CD4-positive, alpha-beta T cell treated with Interleukin-17A for 4 hours (primary cell): ENCODE data around the gene PLA2G5.

Source experiments
- DNase-seq: peaks from one replicate; pipeline ENCODE4 v3.0.0-alpha.2; 2020; ENCODE audit warnings: mixed read lengths

PLA2G5 gene

GRCh38 chr1:20093303-20093702 is 23.3 kb downstream of the PLA2G5 start:
- DNase-seq = no peak

DNA sequence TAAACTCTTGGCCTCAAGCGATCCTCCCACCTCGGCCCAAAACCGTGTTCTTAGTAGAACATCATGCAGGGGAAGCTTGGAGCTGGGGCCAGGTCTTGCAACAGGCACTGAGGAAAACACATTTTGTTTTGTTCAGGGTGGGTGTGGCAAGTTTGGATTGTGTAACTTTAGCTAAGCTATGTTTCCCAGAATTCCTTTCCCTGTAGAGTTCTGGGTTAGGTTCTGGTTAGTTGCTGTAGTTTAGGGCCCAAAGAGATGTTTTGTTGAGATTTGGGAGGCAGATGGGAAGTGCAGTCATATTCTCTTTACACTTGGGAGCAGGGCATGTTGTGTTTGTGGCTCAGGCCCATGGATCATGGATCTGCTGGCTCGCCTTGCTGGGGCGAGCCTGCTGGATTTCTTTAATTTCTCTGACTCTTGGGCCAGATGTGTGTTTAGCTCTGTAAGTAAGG is 24.0 kb downstream of the PLA2G5 start:
- DNase-seq = no peak

GRCh38 chr1:20095564-20096434 is 25.8 kb downstream of the PLA2G5 start:
- DNase-seq = no peak

GRCh38 chr1:20096840-20097447 is 26.9 kb downstream of the PLA2G5 start:
- DNase-seq = no peak

DNA sequence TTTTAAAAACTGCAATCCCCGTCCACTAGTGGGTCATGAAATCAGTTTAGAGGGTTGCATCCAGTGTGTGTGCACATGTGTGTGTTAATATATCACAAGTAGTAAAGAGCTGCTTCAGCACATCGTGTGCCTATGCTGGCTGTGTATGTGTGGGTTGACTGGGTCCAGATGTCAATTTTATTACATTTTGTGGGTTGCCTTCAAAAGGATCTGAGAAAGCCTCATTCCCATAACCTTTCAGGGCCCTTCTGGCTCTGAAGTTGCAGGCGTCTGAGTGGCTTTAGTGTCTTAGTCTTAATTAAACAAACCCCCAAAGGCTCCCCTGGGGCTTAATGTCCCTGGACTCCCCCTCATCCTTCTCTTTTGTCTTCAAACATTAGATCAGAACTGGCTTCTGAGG is 29.5 kb downstream of the PLA2G5 start:
- no peak for DNase-seq

- DNase-seq = peak; percentile 19
Measured at GRCh38 chr1:20100632-20101355, 30.8 kb downstream of the PLA2G5 start.

DNA sequence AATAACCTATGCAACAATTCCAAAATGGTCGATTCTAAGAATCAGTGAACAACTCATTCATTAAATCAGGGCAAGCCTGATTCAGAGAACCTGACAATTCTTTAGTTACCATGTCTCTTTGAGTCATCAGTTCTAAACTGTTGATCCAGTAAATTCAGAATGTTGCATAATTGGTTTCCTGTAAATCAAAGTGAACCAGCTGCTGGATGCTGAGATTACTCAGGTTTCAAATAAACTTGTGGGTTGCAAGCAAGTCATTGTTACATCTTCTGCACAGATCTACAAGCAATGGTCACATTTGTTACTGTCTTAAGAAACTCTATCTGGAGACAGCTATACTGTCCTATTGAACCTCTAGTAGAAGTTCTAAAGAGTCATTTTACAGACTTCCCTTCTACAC is 32.9 kb downstream of the PLA2G5 start:
- DNase-seq = no peak

- DNase-seq = no peak
Measured at GRCh38 chr1:20105856-20106255, 35.9 kb downstream of the PLA2G5 start.

DNA sequence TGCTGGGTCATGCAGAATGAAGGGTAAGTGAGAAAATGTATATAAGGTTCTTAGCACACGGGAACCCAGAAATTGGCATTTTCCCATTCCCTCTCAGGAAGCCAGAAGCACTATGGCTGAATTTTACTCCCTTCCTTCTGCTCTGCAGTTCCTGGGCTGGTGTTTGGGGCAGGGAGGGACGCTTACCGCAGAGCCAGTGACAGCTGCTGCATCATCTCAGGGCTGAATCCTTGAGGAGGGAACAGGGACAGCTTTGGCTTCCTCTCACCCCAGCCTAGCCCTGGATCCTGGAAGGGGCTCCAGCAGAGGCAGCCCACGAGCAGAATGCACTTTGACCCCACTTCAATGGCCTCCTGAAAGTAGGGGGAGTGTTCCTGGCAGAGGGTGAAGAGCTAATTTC is 37.4 kb downstream of the PLA2G5 start:
- DNase-seq = no peak

DNA sequence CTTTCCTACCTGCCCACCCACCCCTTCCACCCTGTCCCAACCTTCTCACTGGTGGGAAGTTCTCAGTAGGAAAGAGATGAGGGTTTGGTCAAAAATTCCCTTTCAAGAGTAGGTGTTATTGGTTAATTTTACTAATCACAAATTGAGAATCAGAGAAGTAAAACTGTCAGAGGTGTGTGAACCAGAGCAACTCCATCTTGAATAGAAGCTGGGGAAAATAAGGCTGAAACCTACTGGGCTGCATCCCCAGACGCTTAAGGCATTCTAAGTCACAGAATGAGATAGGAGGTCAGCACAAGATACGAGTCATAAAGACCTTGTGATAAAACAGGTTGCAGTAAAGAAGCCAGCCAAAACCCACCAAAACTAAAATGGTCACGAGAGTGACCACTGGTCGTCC is 37.8 kb downstream of the PLA2G5 start:
- no peak for DNase-seq

DNA sequence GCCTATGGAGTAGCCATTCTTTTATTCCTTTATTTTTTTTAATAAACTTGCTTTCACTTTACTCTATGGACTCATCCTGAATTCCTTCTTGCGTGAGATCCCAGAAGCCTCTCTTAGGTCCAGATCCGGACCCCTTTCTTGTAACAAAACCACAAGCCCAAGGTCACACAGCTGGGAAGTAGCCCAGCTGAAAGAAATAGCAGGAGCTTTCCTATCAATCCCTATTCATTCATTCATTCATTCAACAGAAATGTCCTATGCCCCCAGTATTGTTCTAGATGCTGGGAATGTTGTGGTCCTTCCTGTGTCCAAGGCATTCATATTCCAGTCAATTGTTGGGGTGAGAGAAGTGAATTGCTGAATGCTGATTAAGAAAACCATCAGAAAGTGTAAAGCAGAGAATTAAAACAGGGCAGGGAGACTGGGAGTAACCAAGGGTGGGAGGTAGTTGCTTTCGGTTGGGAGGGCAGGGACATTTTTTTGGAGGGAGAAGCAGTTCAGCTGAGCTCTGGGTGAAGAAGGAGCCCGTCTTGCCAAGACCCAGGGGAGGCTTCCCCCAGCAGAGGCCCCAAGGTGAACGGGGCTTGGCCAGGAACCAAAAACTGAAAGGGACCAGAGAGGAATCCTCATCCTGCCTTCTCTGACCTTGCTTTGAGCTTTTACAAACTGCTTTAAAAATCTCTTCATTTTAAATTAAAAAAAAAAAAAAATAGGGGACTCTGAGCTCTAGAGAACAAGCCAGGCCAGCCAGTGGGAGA is 38.6 kb downstream of the PLA2G5 start:
- no peak for DNase-seq

DNA sequence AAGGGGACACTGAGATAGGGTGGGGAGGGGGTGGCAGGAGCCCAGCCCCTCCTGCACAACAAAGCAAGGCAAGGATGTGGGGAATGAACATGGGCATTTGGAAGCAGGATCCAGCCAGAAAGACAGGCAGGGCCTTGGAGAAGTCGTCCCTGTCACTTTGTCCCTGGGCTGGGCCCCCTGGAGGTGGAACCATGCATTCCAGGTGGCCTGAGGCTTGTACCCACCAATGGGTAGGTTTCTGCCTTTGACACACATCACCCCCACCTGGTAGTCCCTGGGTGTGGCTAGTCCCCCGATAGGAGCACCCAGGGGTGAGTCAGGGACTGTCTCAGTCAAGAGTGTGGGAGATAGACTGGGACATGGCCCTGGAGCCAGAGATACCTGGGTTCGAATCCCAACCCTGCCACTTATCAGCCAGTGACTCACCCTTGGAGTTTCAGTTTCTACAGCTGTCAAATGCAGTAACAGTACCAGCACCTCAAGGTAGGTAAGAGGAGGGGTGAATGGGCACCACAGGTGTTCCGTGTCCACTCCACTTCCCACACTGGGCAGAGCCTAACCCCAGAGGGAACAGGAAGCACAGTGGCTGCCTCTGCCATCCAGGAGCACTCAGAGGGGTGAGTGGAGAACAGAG is 39.3 kb downstream of the PLA2G5 start:
- no peak for DNase-seq

DNA sequence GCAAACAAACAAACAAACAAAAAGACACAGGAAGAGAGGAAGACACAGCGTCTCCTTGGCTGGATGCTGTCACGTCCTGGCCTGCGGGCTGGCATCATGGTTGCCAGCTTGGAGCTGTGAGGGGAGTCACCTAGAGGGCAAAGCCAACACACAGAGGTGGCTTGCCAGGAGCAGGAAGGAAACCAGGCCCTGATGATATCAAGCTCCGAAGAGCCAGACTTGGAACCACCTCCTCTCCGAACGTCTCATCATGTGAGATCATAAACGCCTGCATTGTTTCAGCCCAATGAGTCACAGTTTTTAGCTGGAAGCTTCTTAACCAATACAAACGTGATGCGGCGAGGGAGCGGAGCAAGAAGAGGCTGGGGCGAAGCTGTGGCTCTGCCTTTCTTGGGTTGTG is 40.7 kb downstream of the PLA2G5 start:
- DNase-seq = no peak

GRCh38 chr1:20111452-20111851 is 41.5 kb downstream of the PLA2G5 start:
- DNase-seq = no peak

- no peak for DNase-seq
Measured at GRCh38 chr1:20112279-20113000, 42.4 kb downstream of the PLA2G5 start.

DNA sequence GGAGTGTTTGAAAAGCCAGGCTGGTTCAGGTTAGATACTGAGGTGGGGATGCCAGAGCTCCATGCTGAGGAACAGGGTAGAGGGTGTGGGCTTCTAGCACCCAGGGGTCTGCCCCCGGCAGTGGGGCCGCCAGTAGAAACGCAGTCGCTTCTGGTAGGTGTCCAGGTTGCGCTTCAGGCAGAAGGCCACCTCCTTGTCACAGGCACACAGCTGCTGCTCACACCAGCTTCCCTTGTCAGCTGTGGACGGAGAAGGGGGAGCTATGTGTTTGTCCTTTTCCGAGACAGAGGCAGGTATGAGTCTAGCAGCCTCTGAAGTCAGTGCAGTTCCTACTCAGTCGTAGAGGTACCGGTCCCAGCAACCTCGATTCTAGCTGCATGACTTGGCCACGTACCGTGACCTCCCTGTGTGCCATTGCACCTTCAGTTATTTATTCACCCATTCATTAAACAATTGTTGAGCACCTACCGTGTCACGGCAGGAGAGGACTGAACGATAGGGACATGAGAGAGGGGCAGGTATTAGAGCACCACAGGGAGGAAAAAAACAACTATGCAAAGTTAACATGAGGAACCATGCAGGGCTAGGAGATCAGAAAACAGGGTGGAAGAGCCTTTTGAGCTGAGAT is 44.1 kb downstream of the PLA2G5 start:
- DNase-seq = no peak

GRCh38 chr1:20115479-20115878 is 45.5 kb downstream of the PLA2G5 start:
- no peak for DNase-seq

GRCh38 chr1:20115916-20116315 is 45.9 kb downstream of the PLA2G5 start:
- no peak for DNase-seq

DNA sequence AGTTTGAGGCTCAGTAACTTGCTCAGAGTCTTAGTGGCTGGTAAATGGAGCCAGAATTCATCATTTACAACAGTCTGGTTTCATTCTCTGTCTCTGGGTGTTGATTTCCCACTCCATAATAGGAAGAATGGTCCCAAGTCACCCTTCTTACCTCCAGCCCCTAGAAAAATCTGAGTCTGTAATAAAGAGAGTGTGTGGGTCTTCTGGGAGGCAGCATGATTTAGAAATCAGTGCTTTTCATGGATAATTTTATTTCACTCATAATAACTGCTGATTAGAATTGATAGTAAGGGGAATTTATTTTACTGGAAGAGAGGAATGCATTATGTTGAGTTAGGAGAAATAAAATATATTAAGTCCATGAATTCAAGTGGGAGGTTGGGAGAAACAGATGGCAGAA is 47.2 kb downstream of the PLA2G5 start:
- no peak for DNase-seq

DNA sequence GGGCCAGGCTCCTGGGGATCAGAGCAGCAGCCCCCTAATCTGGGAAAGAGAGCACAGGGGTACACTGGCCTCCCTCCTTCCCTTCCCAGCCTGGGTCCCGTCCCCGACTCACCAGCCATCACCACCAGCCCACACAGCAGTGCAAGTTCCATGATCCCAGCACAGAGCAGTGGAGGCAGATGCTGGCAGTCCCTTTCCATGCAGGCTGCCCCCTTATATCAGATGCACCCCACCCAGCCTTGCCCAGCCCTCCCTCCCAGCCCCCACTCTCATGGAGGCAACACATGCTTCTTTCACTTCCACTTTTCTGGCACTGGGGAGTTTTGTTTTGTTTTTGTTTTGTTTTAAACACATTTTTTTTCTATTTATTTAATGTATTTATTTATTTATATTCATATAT is 49.4 kb downstream of the PLA2G5 start, which contains the start of gene PLA2G2D:
Gene PLA2G2D, minus strand, starts transcription at position 190 of the 400 bp plus-strand sequence. Its CDS starts 38 bp downstream, at position 152.
- no peak for DNase-seq

DNA sequence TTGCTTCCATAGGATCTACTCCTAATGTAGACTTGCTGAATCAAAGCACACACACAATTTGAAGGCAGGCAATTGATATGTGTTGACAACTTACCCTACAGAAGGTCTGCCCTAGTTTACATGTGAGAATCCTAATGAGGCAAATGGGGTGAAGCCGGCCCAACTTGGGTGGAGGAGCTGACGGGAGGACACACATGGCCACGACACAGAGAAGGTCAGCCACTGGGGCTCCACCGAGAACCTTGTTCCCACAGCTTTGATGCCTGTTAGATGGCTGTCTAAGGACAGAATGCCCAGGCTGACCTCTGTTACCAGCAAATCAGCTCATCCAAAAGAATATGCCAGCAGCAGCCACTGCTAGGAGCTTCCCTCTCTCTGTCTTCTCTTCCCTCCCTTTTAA is 50.8 kb downstream of the PLA2G5 start:
- DNase-seq = no peak
